ENCODE measurements around the gene ZNF865. TPM values are rescaled to one million over a fixed set of nuclear protein-coding genes. Genes with fewer than 3 reads are reported as not detected.

Gene ZNF865
- total RNA-seq (2022; extraction: Qiagen RNA extraction), result 6.8 to 13.4 TPM (median 11.9 TPM) in 5 replicates

DNA sequence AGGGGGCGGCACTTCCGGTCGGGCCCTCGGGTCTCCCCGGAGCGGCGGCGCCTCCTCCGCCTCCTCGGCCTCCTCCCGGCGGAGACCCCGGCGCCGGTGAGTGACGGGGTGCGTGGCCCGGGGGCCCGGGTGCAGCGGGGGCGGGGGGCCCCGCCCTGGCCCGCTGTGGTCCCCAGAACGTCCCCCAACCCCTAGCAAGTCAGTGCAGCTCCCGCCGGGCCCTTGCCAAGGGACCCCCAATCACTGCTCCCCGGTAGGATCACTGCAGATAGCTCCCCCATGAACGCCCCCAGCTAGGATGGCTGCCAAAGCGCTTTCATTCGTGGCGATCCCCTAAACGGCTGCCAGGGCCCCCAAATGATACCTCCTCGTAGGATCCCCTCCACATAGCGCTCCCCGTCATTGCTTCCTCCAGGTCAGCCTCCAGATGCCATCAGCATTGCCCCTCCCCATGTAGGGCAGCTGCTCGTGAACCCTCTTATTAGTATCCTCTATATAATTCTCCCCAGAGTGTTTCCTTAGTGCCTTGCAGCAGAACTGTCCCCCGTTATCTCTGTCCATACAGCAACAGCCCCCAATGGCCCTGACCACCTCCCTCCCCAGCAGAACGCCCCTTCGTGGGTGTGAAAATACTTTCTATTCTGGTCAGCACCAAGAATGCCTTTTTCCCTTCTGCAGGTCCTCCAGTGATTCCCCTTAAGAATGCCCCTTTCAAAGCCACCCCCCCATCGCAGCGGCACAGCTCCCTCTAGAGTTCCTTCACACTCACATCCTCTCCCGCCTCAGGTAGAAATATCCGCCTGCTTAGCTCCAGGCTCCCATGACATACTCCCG lies at the start of gene ZNF865:
TSS of gene ZNF865 (plus strand) at position 11 of the 834 bp plus-strand sequence. CDS start 7,972 bp downstream, outside the sequence.

GRCh38 chr19:55580628-55581144 lies 24.8 kb upstream of the ZNF865 start, which contains the start of gene ZNF579:
Gene ZNF579 (minus strand): TSS chr19:55580848. CDS start chr19:55579639, 1,209 bp downstream.

DNA sequence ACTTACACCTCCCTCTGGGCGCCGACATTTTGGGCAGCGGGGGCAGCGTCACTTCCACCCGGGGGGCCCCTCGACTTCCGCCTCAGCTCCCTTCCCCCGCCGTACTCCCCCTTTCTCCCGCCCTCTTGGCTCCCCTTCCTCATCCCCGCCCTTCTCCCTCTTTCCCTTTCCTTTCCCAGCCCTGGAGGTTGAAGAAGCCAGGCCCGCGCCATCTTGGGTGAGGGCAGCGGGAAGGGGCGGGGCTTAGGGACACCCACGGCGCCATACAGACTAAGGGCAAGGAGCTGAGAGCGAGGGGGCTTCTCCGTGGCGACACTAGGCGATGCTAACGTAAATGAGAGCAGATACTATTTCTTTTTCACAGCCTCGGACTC lies 6.0 kb upstream of the ZNF865 start, which contains the start of gene FIZ1:
TSS of gene FIZ1 (minus strand) at position 50 of the 374 bp plus-strand sequence. CDS start 1,652 bp downstream, outside the sequence.

DNA sequence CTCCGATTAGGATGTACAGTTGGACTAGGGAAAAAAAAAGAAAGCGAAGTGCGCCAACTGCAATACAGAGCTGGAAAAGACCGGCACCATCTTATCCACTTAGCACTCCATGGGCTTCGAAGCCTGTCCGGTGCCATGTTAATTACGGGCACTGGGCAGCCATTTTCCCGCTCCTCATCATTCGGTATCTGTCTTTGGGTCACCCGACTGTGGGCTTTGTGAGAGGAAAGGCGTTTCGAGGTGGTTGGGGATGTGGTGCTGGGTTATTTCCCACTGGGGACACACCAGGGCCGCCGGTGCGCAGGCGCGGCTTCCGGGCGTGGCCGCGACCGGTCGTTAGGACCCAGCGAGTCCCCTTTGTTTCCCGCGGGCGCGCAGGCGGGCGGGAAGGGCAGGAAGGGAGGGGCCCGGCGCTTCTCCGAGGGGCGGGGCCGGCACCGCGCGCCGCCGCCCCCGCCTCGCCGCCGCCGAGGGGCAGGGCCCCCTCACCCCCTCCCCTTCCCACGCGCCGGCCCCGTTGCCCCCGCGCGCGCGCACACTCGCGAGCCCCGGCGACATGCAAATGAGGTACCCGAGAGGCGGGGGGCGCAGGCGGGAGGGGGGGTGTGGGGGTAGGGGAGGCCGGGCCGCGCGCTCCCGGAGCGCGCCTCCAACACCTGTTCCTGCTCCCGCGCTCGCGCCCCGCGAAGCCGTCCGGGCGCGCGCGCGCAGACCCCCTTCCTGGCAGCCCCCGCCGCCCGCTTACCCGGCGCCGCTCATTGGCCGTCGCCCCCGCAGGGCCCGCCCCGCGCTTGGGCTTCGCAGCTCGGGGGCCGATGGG lies 5.4 kb upstream of the ZNF865 start, which contains the start of gene ZNF524:
TSS of gene ZNF524 (plus strand) at position 447 of the 820 bp plus-strand sequence. CDS start 1,825 bp downstream, outside the sequence.

GRCh38 chr19:55624109-55625003 lies 18.9 kb downstream of the ZNF865 start, which contains the start of gene ZNF784:
Gene ZNF784 (minus strand): TSS chr19:55624566. CDS start chr19:55624561, 5 bp downstream.

GRCh38 chr19:55640577-55641425 lies 35.4 kb downstream of the ZNF865 start, which contains the start of gene ZNF580:
Gene ZNF580 (plus strand): TSS chr19:55641002. CDS start chr19:55642509, 1,507 bp downstream.

GRCh38 chr19:55643003-55643886 lies 37.8 kb downstream of the ZNF865 start, which contains the start of gene ZNF581:
Gene ZNF581 (plus strand): TSS chr19:55643649. CDS start chr19:55644572, 923 bp downstream.

DNA sequence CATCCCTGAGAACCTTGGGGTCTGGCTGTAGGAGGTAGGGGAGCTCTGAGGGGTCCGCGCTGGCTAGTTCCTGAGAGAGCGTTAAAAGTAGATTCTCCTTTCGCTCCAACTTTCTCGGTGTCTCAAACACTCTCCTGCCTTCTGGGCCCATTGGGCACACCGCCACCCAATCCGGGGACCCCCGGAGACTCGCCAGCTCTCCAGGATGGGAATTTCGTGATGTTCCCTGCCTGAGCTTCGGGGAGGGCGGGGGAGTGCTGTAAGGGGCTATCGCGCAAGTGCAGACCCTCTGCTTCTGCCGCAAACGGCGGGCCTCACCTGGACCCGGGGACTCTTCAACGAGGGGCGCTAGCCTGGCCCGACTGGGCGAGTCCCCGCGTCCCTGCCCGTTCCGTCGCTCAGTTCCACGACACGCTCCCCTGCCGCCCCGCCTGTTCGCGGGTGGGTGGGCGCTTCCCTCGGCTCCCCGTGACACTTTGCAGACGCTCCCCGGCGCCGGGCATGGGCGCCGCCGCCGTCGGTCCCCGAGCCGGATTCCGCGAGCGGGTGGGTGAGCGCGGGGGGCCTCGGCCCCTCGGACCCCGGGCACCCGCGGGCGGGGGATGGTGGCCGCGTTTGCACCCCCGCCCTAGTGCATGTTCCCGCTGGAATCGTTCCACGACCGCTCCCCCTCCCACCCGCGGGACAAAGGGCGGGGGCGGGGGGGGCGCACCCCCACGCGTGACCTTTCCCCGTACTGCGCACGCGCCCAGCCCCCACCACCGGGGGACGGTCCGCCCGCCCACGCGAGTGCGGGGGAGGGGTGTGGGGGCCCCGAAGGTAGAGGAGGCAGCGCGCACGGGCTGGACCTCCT lies 42.5 kb downstream of the ZNF865 start, which contains the start of gene CCDC106:
TSS of gene CCDC106 (plus strand) at position 481 of the 853 bp plus-strand sequence. CDS start 835 bp downstream, outside the sequence.

GRCh38 chr19:55654868-55655647 lies 49.6 kb downstream of the ZNF865 start, which contains the start of gene U2AF2:
Gene U2AF2 (plus strand): TSS chr19:55655035. CDS start chr19:55655105, 70 bp downstream.

Other genes starting within 250 kb of the ZNF865 start
- gene GARIN5B, start 242.4 kb upstream of the ZNF865 start, total RNA-seq (2022; extraction: Qiagen RNA extraction), result 0.08 to 0.22 TPM (median 0.15 TPM) in 5 replicates
- gene IL11, start 235.2 kb upstream of the ZNF865 start, total RNA-seq (2022; extraction: Qiagen RNA extraction), result 8.4 to 11.3 TPM (median 8.6 TPM) in 5 replicates
- gene TMEM190, start 228.8 kb upstream of the ZNF865 start, total RNA-seq (2022; extraction: Qiagen RNA extraction), result 0.86 to 1.9 TPM (median 1.1 TPM) in 5 replicates
- 2.4 to 7.0 TPM (median 4.2 TPM) in 5 replicates for gene TMEM238, start 221.4 kb upstream of the ZNF865 start, total RNA-seq (2022; extraction: Qiagen RNA extraction)
- 2,624 to 3,119 TPM (median 2,807 TPM) in 5 replicates for gene RPL28, start 219.7 kb upstream of the ZNF865 start, total RNA-seq (2022; extraction: Qiagen RNA extraction)
- 251 to 469 TPM (median 409 TPM) in 5 replicates for gene UBE2S, start 197.9 kb upstream of the ZNF865 start, total RNA-seq (2022; extraction: Qiagen RNA extraction)
- 0.02 TPM in 2 of 5 replicates, not detected in the others for gene SHISA7, start 162.3 kb upstream of the ZNF865 start, total RNA-seq (2022; extraction: Qiagen RNA extraction)
- gene ISOC2, start 144.0 kb upstream of the ZNF865 start, total RNA-seq (2022; extraction: Qiagen RNA extraction), result 48.5 to 57.4 TPM (median 51.3 TPM) in 5 replicates
- 0.10 TPM in 1 of 5 replicates, not detected in the others for gene C19orf85, start 140.9 kb upstream of the ZNF865 start, total RNA-seq (2022; extraction: Qiagen RNA extraction)
- 4.2 to 7.9 TPM (median 7.2 TPM) in 5 replicates for gene ZNF628, start 129.0 kb upstream of the ZNF865 start, total RNA-seq (2022; extraction: Qiagen RNA extraction)
- gene NAT14, start 120.5 kb upstream of the ZNF865 start, total RNA-seq (2022; extraction: Qiagen RNA extraction), result 39.2 to 42.7 TPM (median 40.7 TPM) in 5 replicates
- gene SSC5D, start 117.2 kb upstream of the ZNF865 start, total RNA-seq (2022; extraction: Qiagen RNA extraction), result 0.28 to 0.84 TPM (median 0.58 TPM) in 5 replicates
- 1.3 to 2.6 TPM (median 1.8 TPM) in 5 replicates for gene SBK2, start 68.5 kb upstream of the ZNF865 start, total RNA-seq (2022; extraction: Qiagen RNA extraction)
- gene SBK3, start 60.1 kb upstream of the ZNF865 start, total RNA-seq (2022; extraction: Qiagen RNA extraction), result 1.3 to 2.6 TPM (median 2.1 TPM) in 5 replicates
- gene ZNF579, start 24.8 kb upstream of the ZNF865 start, total RNA-seq (2022; extraction: Qiagen RNA extraction), result 21.6 to 43.3 TPM (median 36.5 TPM) in 5 replicates
- 17.4 to 26.1 TPM (median 24.0 TPM) in 5 replicates for gene FIZ1, start 6.1 kb upstream of the ZNF865 start, total RNA-seq (2022; extraction: Qiagen RNA extraction)
- 12.1 to 17.2 TPM (median 16.1 TPM) in 5 replicates for gene ZNF524, start 5.4 kb upstream of the ZNF865 start, total RNA-seq (2022; extraction: Qiagen RNA extraction)
- 4.7 to 6.7 TPM (median 5.4 TPM) in 5 replicates for gene ZNF784, start 18.9 kb downstream of the ZNF865 start, total RNA-seq (2022; extraction: Qiagen RNA extraction)
- 26.5 to 51.9 TPM (median 48.8 TPM) in 5 replicates for gene ZNF580, start 35.4 kb downstream of the ZNF865 start, total RNA-seq (2022; extraction: Qiagen RNA extraction)
- 37.3 to 44.0 TPM (median 42.8 TPM) in 5 replicates for gene ZNF581, start 38.0 kb downstream of the ZNF865 start, total RNA-seq (2022; extraction: Qiagen RNA extraction)
- 12.0 to 20.4 TPM (median 19.0 TPM) in 5 replicates for gene CCDC106, start 42.6 kb downstream of the ZNF865 start, total RNA-seq (2022; extraction: Qiagen RNA extraction)
- gene U2AF2, start 49.4 kb downstream of the ZNF865 start, total RNA-seq (2022; extraction: Qiagen RNA extraction), result 234 to 285 TPM (median 273 TPM) in 5 replicates
- 121 to 214 TPM (median 210 TPM) in 5 replicates for gene EPN1, start 69.6 kb downstream of the ZNF865 start, total RNA-seq (2022; extraction: Qiagen RNA extraction)
- gene NLRP9, start 132.8 kb downstream of the ZNF865 start, total RNA-seq (2022; extraction: Qiagen RNA extraction), result not detected in 5 replicates
- gene RFPL4A, start 153.4 kb downstream of the ZNF865 start, total RNA-seq (2022; extraction: Qiagen RNA extraction), result 0.61 to 1.2 TPM (median 0.88 TPM) in 5 replicates
- 0.12 to 0.13 TPM in 2 of 5 replicates, not detected in the others for gene RFPL4AL1, start 163.5 kb downstream of the ZNF865 start, total RNA-seq (2022; extraction: Qiagen RNA extraction)
- gene NLRP11, start 226.4 kb downstream of the ZNF865 start, total RNA-seq (2022; extraction: Qiagen RNA extraction), result 0.04 TPM in 1 of 5 replicates, not detected in the others
- not detected in 5 replicates for gene NLRP4, start 230.9 kb downstream of the ZNF865 start, total RNA-seq (2022; extraction: Qiagen RNA extraction)

All from A549 treated with dexamethasone at 1 μM for 4 hours (cell line).